RWPE2 (cell line): ENCODE results near the gene INPP5F.
"Not testable (repeated sequence)": the region's sequence is repeated elsewhere in the genome, so short reads cannot be mapped to it uniquely, and the experiment has no call there.

Experiments
- ATAC-seq: fragments of 200-7000 bp; cut with Tn5 transposase; 3 replicates; pipeline ENCODE4 v1.9.1; 2021; ENCODE audit warnings: low read depth
- DNase-seq: peaks from one replicate; pipeline ENCODE4 v3.0.0-alpha.2; 2020; ENCODE audit warnings: low spot score
- H3K27ac ChIP-seq: fragments of 450-650 bp; 2 replicates; pipeline ENCODE4 v1.5.1; 2017; ENCODE audit warnings: mild to moderate bottlenecking; ENCODE audit not compliant: poor library complexity, severe bottlenecking
- H3K27me3 ChIP-seq: fragments of 250-450 bp; sonication (Bioruptor Pico); 2 replicates; pipeline ENCODE4 v1.5.1; 2021; ENCODE audit warnings: mild to moderate bottlenecking, moderate library complexity; ENCODE audit not compliant: insufficient read depth, poor library complexity, severe bottlenecking
- H3K36me3 ChIP-seq: fragments of 250-450 bp; sonication (Bioruptor Pico); 2 replicates; pipeline ENCODE4 v1.5.1; 2020; ENCODE audit warnings: low read depth, mild to moderate bottlenecking, moderate library complexity
- H3K4me1 ChIP-seq: fragments of 250-450 bp; sonication (Bioruptor Pico); 2 replicates; pipeline ENCODE4 v1.5.1; 2021; ENCODE audit warnings: mild to moderate bottlenecking, moderate library complexity; ENCODE audit not compliant: insufficient read depth, poor library complexity, severe bottlenecking
- H3K4me3 ChIP-seq: fragments of 250-450 bp; sonication (Bioruptor Pico); 2 replicates; pipeline ENCODE4 v1.5.1; 2021; ENCODE audit warnings: mild to moderate bottlenecking, moderate library complexity; ENCODE audit not compliant: severe bottlenecking
- H3K9me3 ChIP-seq: fragments of 250-450 bp; sonication (Bioruptor Pico); 2 replicates; pipeline ENCODE4 v1.5.1; 2021; ENCODE audit warnings: mild to moderate bottlenecking, moderate library complexity; ENCODE audit not compliant: severe bottlenecking
- CTCF ChIP-seq: fragments of 450-650 bp; IDR thresholded peaks from one replicate; pipeline ENCODE4 v1.5.1; 2017; ENCODE audit warnings: mild to moderate bottlenecking, moderate library complexity; ENCODE audit not compliant: poor library complexity, severe bottlenecking

The INPP5F gene

GRCh38 chr10:119772334-119772733 lies 46.5 kb downstream of the INPP5F start:
- Histone ChIP-seq H3K4me3 (no peak overlapping the region), H3K27ac (no peak overlapping the region), H3K9me3 (no peaks in the 10 kb centered on the region), H3K4me1 (peaks cover 36% of the 10 kb centered on the region), H3K36me3 (no peaks in the 10 kb centered on the region), H3K27me3 (no peaks in the 10 kb centered on the region)
- DNase-seq (no peak), ATAC-seq (no peak)
- TF ChIP-seq CTCF: no peak

DNA sequence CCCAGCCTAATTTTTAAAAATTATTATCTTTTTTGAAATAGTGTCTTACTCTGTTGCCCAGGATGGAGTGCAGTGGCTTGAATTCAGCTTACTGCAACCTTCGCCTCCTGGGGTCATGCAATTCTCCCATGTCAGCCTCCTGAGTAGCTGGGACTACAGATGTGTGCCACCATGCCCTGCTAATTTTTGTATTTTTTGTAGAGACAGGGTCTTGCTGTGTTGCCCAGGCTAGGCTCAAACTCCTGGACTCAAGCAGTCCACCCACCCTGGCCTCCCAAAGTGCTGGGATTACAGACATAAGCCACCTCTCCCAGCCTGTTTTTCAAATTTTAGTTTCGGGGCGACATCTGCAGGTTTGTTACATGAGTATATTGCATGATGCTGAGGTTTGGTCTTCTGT lies 47.2 kb downstream of the INPP5F start:
- not testable (repeated sequence) for H3K27me3 ChIP-seq, H3K4me3 ChIP-seq, ATAC-seq, DNase-seq, H3K27ac ChIP-seq, H3K9me3 ChIP-seq, H3K36me3 ChIP-seq
- peaks cover 31% of the 10 kb centered on the region for H3K4me1 ChIP-seq

GRCh38 chr10:119775529-119775928 lies 49.7 kb downstream of the INPP5F start:
- no peak for TF ChIP-seq CTCF
- Histone ChIP-seq H3K36me3 (no peaks in the 10 kb centered on the region), H3K27ac (no peak overlapping the region), H3K9me3 (no peaks in the 10 kb centered on the region), H3K4me3 (no peak overlapping the region), H3K27me3 (no peaks in the 10 kb centered on the region), H3K4me1 (peaks cover 6% of the 10 kb centered on the region)
- no peak for DNase-seq
- no peak for ATAC-seq

DNA sequence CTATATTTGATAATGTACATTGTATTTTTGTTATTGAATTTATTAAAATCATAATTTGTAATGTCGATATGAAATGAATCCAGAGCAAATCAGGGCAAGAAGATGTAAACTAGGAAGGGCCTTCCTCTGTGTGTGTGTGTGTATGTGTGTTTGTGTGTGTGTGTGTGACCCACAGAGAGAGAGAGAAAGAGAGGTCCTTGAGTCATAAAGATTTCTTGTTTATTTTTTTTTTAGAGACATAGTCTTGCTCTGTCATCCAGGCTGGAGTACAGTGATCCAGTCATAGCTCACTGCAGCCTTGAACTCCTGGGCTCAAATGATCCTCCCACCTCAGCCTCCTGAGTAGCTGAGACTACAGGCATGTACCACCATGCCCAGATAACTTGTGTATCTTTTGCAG lies 50.7 kb downstream of the INPP5F start:
- Histone ChIP-seq H3K36me3 (no peaks in the 10 kb centered on the region), H3K4me1 (no peaks in the 10 kb centered on the region), H3K27ac (no peak overlapping the region), H3K27me3 (no peaks in the 10 kb centered on the region), H3K9me3 (no peaks in the 10 kb centered on the region), H3K4me3 (no peak overlapping the region)
- ATAC-seq (no peak), DNase-seq (no peak)
- no peak for TF ChIP-seq CTCF

- no peak for DNase-seq
- ATAC-seq: no peak
- Histone ChIP-seq H3K9me3 (no peaks in the 10 kb centered on the region), H3K27me3 (no peaks in the 10 kb centered on the region), H3K4me3 (no peak overlapping the region), H3K36me3 (no peaks in the 10 kb centered on the region), H3K27ac (no peak overlapping the region), H3K4me1 (no peaks in the 10 kb centered on the region)
- no peak for TF ChIP-seq CTCF
These were observed 51.8 kb downstream of the INPP5F start for GRCh38 chr10:119777686-119778085.
